Lung (tissue), 12 donors: ENCODE measurements around the gene PRKCD. TPM values are rescaled to one million over a fixed set of nuclear protein-coding genes. Genes with fewer than 3 reads are reported as not detected.
A peak's percentile ranks its signal among the peaks of the same experiment; 100 is the strongest.

Experiments
- ATAC-seq: fragments of 200-7000 bp; cut with Tn5 transposase; one replicate; pipeline ENCODE4 v1.9.1; 2020; ENCODE audit warnings: moderate number of reproducible peaks; ENCODE audit not compliant: insufficient read depth, low FRiP score
- DNase-seq, 3 donors: peaks; one replicate each; pipeline ENCODE4 v3.0.0-alpha.2; 2013 to 2017
- H3K27ac ChIP-seq, 2 donors: one replicate each; pipeline ENCODE4 v1.5.1; 2013; ENCODE audit warnings: mild to moderate bottlenecking in 2 of 2, moderate library complexity in 2 of 2, control low read depth in 1 of 2, inconsistent platforms in 1 of 2, low read depth in 1 of 2, low read length in 1 of 2
- H3K27me3 ChIP-seq, 3 donors: one replicate each; pipeline ENCODE4 v1.5.1; 2013; ENCODE audit warnings: low read length in 2 of 3; ENCODE audit not compliant: control insufficient read depth in 3 of 3, insufficient read depth in 3 of 3
- H3K36me3 ChIP-seq, 4 donors: one replicate each; pipeline ENCODE4 v1.5.1; 2013; ENCODE audit warnings: low read length in 4 of 4, mild to moderate bottlenecking in 1 of 4, moderate library complexity in 1 of 4; ENCODE audit not compliant: control insufficient read depth in 4 of 4, insufficient read depth in 4 of 4
- H3K4me1 ChIP-seq, 5 donors: one replicate each; pipeline ENCODE4 v1.5.1; 2013; ENCODE audit warnings: low read length in 5 of 5, mild to moderate bottlenecking in 2 of 5, moderate library complexity in 1 of 5; ENCODE audit not compliant: control insufficient read depth in 5 of 5, insufficient read depth in 5 of 5
- H3K4me3 ChIP-seq: one replicate; pipeline ENCODE4 v1.5.1; 2013; ENCODE audit warnings: mild to moderate bottlenecking, control low read depth, moderate library complexity
- H3K9ac ChIP-seq, 2 donors: one replicate each; pipeline ENCODE4 v1.5.1; 2013; ENCODE audit warnings: low read length in 2 of 2, control low read depth in 1 of 2; ENCODE audit not compliant: insufficient read depth in 1 of 2
- H3K9me3 ChIP-seq, 4 donors: one replicate each; pipeline ENCODE4 v1.5.1; 2013; ENCODE audit warnings: low read length in 3 of 4, mild to moderate bottlenecking in 1 of 4, moderate library complexity in 1 of 4; ENCODE audit not compliant: control insufficient read depth in 4 of 4, insufficient read depth in 3 of 4
- WGBS, 2 donors: extraction: QIAGEN DNeasy Blood & Tissue Kit; methylation state at CpG; one replicate each; pipeline ENCODE4 v1.1.7; 2013; 5-methylcytosine and 5-hydroxymethylcytosine counted together
- polyA plus RNA-seq, 2 donors: library from polyadenylated mRNA; stranded (reverse); fragments of 200-250 nt; gene quantifications; one replicate each; pipeline ENCODE4 v1.2.1, GENCODE V29; 2013
- total RNA-seq, 2 donors: library from RNA; depleted of rRNA in 1 of 2; stranded (reverse); fragments of >200 nt in 1 of 2; gene quantifications; one replicate each; pipeline ENCODE4 v1.2.1, GENCODE V29; 2014 to 2021
- TF ChIP-seq, protein P1 (sequence below): IDR thresholded peaks from 2 replicates; pipeline ENCODE4 v1.5.1; 2012; ENCODE audit warnings: mild to moderate bottlenecking; ENCODE audit errors: control extremely low read depth, extremely low read depth
- donor health status: control.
- donor health status: control.
- donor health status: Bipolar disorder and iron deficiency.
- donor health status: healthy.
- donor health status: DM: yes; HTN: yes; CAD: no.

The PRKCD gene
- total and polyA plus RNA-seq, 4 donors, result 34.9 to 85.2 (median 65.9) TPM

- H3K4me1 ChIP-seq, result no peaks in the 10 kb centered on the region
- WGBS, 2 donors, result 97 to 99% methylated on average over 14 of the region's 14 CpGs
Measured at GRCh38 chr3:53229171-53229570, 68.2 kb downstream of the PRKCD start.

GRCh38 chr3:53229606-53230005 is 68.6 kb downstream of the PRKCD start:
- WGBS, 2 donors, result 96 to 97% methylated on average over 2 of the region's 2 CpGs
- H3K27ac ChIP-seq, result no peak overlapping the region
- peaks cover 36 to 91% (median 52%) of the 10 kb centered on the region in 4 donors for H3K36me3 ChIP-seq
- no peaks in the 10 kb centered on the region for H3K27me3 ChIP-seq
- TF ChIP-seq, protein P1, sequence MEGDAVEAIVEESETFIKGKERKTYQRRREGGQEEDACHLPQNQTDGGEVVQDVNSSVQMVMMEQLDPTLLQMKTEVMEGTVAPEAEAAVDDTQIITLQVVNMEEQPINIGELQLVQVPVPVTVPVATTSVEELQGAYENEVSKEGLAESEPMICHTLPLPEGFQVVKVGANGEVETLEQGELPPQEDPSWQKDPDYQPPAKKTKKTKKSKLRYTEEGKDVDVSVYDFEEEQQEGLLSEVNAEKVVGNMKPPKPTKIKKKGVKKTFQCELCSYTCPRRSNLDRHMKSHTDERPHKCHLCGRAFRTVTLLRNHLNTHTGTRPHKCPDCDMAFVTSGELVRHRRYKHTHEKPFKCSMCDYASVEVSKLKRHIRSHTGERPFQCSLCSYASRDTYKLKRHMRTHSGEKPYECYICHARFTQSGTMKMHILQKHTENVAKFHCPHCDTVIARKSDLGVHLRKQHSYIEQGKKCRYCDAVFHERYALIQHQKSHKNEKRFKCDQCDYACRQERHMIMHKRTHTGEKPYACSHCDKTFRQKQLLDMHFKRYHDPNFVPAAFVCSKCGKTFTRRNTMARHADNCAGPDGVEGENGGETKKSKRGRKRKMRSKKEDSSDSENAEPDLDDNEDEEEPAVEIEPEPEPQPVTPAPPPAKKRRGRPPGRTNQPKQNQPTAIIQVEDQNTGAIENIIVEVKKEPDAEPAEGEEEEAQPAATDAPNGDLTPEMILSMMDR, result no peak
- no peak overlapping the region for H3K9ac ChIP-seq
- DNase-seq, result peak in 1 of 3 donors; percentile 6
- ATAC-seq, result no peak
- H3K4me3 ChIP-seq, result no peak overlapping the region
- H3K9me3 ChIP-seq, result no peaks in the 10 kb centered on the region
- H3K4me1 ChIP-seq, result no peaks in the 10 kb centered on the region

More at GRCh38 chr3:53229171-53229570, 68.2 kb downstream of the PRKCD start:
- DNase-seq, result no peak
- H3K27me3 ChIP-seq, result no peaks in the 10 kb centered on the region
- H3K27ac ChIP-seq, result no peak overlapping the region
- ATAC-seq, result no peak
- no peaks in the 10 kb centered on the region for H3K9me3 ChIP-seq
- no peak overlapping the region for H3K9ac ChIP-seq
- peaks cover 34 to 91% (median 49%) of the 10 kb centered on the region in 4 donors for H3K36me3 ChIP-seq
- TF ChIP-seq, protein P1, result no peak
- no peak overlapping the region for H3K4me3 ChIP-seq

DNA sequence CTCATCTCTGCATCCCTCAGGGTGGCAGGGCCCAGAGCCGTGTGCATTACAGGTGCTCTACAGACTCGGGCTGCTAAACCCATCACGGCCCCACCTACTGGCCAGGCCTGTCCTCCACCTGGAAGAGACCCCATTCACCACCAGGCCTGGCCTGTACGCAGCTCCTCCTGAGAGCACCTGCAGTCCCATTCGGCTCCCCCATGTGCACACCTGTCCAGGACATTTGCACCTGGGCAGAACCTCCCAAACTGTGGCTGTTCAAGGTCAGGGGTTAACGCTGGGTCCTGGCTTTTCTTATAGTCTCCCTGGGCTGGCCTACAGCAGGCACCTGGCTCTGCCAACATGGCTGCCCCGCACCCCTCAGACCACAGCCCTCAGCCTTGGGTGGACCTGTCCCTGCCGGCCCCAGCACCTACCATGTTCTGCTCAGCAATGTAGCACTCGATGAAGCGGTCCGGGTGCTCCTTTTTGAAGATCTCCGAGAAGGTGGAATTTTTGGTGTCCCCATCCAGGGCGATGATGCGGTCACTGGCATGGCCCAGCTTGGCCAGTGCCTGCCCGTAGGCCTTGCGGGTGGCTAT is 69.1 kb downstream of the PRKCD start:
- DNase-seq (peak in 1 of 3 donors; percentile 10), ATAC-seq (no peak)
- TF ChIP-seq, protein P1, result no peak
- no peak overlapping the region for H3K27ac ChIP-seq
- no peak overlapping the region for H3K4me3 ChIP-seq
- peaks cover 36 to 90% (median 53%) of the 10 kb centered on the region in 4 donors for H3K36me3 ChIP-seq
- WGBS, 2 donors, result 91 to 96% methylated on average over 16 of the region's 16 CpGs
- H3K9me3 ChIP-seq, result no peaks in the 10 kb centered on the region
- H3K9ac ChIP-seq, result no peak overlapping the region
- H3K4me1 ChIP-seq, result no peaks in the 10 kb centered on the region
- H3K27me3 ChIP-seq, result no peaks in the 10 kb centered on the region

- Histone ChIP-seq H3K4me1 (peaks cover 0 to 1% (median 0%) of the 10 kb centered on the region in 5 donors), H3K4me3 (no peak overlapping the region), H3K27ac (no peak overlapping the region), H3K9me3 (no peaks in the 10 kb centered on the region), H3K9ac (no peak overlapping the region), H3K27me3 (no peaks in the 10 kb centered on the region), H3K36me3 (peaks cover 35 to 90% (median 49%) of the 10 kb centered on the region in 4 donors)
- TF ChIP-seq, protein P1, result no peak
- ATAC-seq, result no peak
- WGBS, 2 donors, result 95 to 98% methylated on average over 5 of the region's 5 CpGs
- DNase-seq, result peak in 1 of 3 donors; percentile 9
Measured at GRCh38 chr3:53230789-53231188, 69.8 kb downstream of the PRKCD start.
